SK-N-SH (cell line): ENCODE measurements around the gene MYH6. TPM values are rescaled to one million over a fixed set of nuclear protein-coding genes. Genes with fewer than 3 reads are reported as not detected.

ENCODE experiments used
- CTCF ChIA-PET: fragments of 300-600, 350-600 bp; formaldehyde crosslinking; extraction: SDS; loops from one replicate; lab custom pipeline; 2021; lab: Yijun Ruan, JAX
- POLR2A ChIA-PET: fragments of 350-600 bp; sonication (Branson Sonifier 250); formaldehyde crosslinking; extraction: SDS; loops from one replicate; lab custom pipeline; 2020; ENCODE audit warnings: antibody characterized with exemption, inconsistent platforms; lab: Yijun Ruan, JAX
- DNase-seq: peaks from one replicate; pipeline ENCODE4 v3.0.0; 2012
- H2AFZ ChIP-seq: fragments of 200-600 bp; sonication (generic); 2 replicates; pipeline ENCODE4 v1.8.1; 2016; ENCODE audit warnings: antibody characterized with exemption, mild to moderate bottlenecking, low read depth
- H3F3A ChIP-seq: fragments of 200-600 bp; sonication (generic); replicated peaks from 2 replicates; pipeline ENCODE3; 2016; ENCODE audit warnings: antibody characterized with exemption, mild to moderate bottlenecking; ENCODE audit not compliant: insufficient read depth
- H3K27ac ChIP-seq, 2 experiments: fragments of 200-500 bp in 1 of 2; fragments of 200-600 bp in 1 of 2; sonication (Bioruptor generic) in 1 of 2; sonication (generic), shearing (Covaris generic) in 1 of 2; 2 replicates each; pipeline versions ENCODE4 v1.5.1 to v1.6.1; 2014 to 2016; ENCODE audit warnings: low read depth in 2 of 2, inconsistent platforms in 1 of 2, low read length in 1 of 2, mild to moderate bottlenecking in 1 of 2, mixed read lengths in 1 of 2
- H3K27me3 ChIP-seq: fragments of 200-600 bp; sonication (generic), shearing (Covaris generic); 2 replicates; pipeline ENCODE4 v1.6.1; 2016; ENCODE audit warnings: mixed run types; ENCODE audit not compliant: insufficient read depth
- H3K36me3 ChIP-seq, 2 experiments: fragments of 200-500 bp in 1 of 2; fragments of 200-600 bp in 1 of 2; sonication (Bioruptor generic) in 1 of 2; sonication (generic) in 1 of 2; replicated peaks in 1 of 2; 2 replicates each; pipeline versions ENCODE3 to v1.5.1; 2014 to 2016; ENCODE audit warnings: low read length in 1 of 2, mild to moderate bottlenecking in 1 of 2; ENCODE audit not compliant: insufficient read depth in 2 of 2, control insufficient read depth in 1 of 2
- H3K4me1 ChIP-seq, 2 experiments: fragments of 200-500 bp in 1 of 2; fragments of 200-600 bp in 1 of 2; sonication (Bioruptor generic) in 1 of 2; sonication (generic), shearing (Covaris generic) in 1 of 2; 2 replicates each; pipeline versions ENCODE4 v1.5.1 to v1.6.1; 2014 to 2016; ENCODE audit warnings: low read depth in 1 of 2, low read length in 1 of 2, mixed run types in 1 of 2; ENCODE audit not compliant: insufficient read depth in 2 of 2, control insufficient read depth in 1 of 2
- H3K4me2 ChIP-seq: fragments of 200-600 bp; sonication (generic), shearing (Covaris generic); 2 replicates; pipeline ENCODE4 v1.6.1; 2017; ENCODE audit warnings: mixed run types
- H3K4me3 ChIP-seq, 2 experiments: fragments of 200-500 bp in 1 of 2; fragments of 200-600 bp in 1 of 2; sonication (Bioruptor generic) in 1 of 2; sonication (generic), shearing (Covaris generic) in 1 of 2; 2 replicates each; pipeline versions ENCODE4 v1.5.1 to v1.8.1; 2014 to 2016; ENCODE audit warnings: low read depth in 2 of 2, inconsistent platforms in 1 of 2, low read length in 1 of 2, mild to moderate bottlenecking in 1 of 2, mixed read lengths in 1 of 2, moderate library complexity in 1 of 2
- H3K79me2 ChIP-seq: fragments of 200-600 bp; sonication (generic); 2 replicates; pipeline ENCODE4 v1.8.1; 2017; ENCODE audit warnings: mild to moderate bottlenecking; ENCODE audit not compliant: insufficient read depth
- H3K9ac ChIP-seq: fragments of 200-600 bp; sonication (generic); 2 replicates; pipeline ENCODE4 v1.6.1; 2017; ENCODE audit warnings: mixed run types
- H3K9me2 ChIP-seq: fragments of 200-600 bp; sonication (generic); 2 replicates; pipeline ENCODE4 v1.6.1; 2017; ENCODE audit warnings: mixed run types
- H3K9me3 ChIP-seq: fragments of 200-600 bp; sonication (generic); 2 replicates; pipeline ENCODE4 v1.6.1; 2017; ENCODE audit warnings: mixed run types, mild to moderate bottlenecking, moderate library complexity
- H4K20me1 ChIP-seq: fragments of 200-600 bp; sonication (generic); 2 replicates; pipeline ENCODE4 v1.6.1; 2017; ENCODE audit warnings: mild to moderate bottlenecking, mixed run types; ENCODE audit not compliant: insufficient read depth
- CHD2 ChIP-seq: fragments of 150-350 bp; IDR thresholded peaks from 2 replicates; pipeline ENCODE4 v1.6.1; 2018; ENCODE audit warnings: low read length; ENCODE audit not compliant: partially characterized antibody
- ELF1 ChIP-seq: IDR thresholded peaks from 2 replicates; pipeline ENCODE4 v1.4.0; 2012
- FOSL2 ChIP-seq: IDR thresholded peaks from 2 replicates; pipeline ENCODE4 v1.4.0; 2012; ENCODE audit warnings: low read depth, mild to moderate bottlenecking, moderate library complexity, borderline replicate concordance
- FOXM1 ChIP-seq: IDR thresholded peaks from 2 replicates; pipeline ENCODE4 v1.4.0; 2012; ENCODE audit warnings: low read depth, mild to moderate bottlenecking
- MEF2A ChIP-seq: IDR thresholded peaks from 2 replicates; pipeline ENCODE4 v1.4.0; 2012; ENCODE audit warnings: low read depth, borderline replicate concordance
- NFIC ChIP-seq: IDR thresholded peaks from 2 replicates; pipeline ENCODE4 v1.4.0; 2012; ENCODE audit warnings: borderline replicate concordance
- RAD21 ChIP-seq: IDR thresholded peaks from 2 replicates; pipeline ENCODE4 v1.6.1; 2012; ENCODE audit warnings: mild to moderate bottlenecking, low read length
- RFX5 ChIP-seq: IDR thresholded peaks from 2 replicates; pipeline ENCODE4 v1.6.1; 2012; ENCODE audit warnings: mild to moderate bottlenecking, improper control_type of control experiment, low read length
- TAF1 ChIP-seq: IDR thresholded peaks from 2 replicates; pipeline ENCODE4 v1.6.1; 2012; ENCODE audit warnings: low read depth, mild to moderate bottlenecking, low read length, moderate library complexity, borderline replicate concordance
- TEAD4 ChIP-seq: IDR thresholded peaks from 2 replicates; pipeline ENCODE4 v1.4.0; 2012; ENCODE audit warnings: mild to moderate bottlenecking, borderline replicate concordance; ENCODE audit not compliant: insufficient read depth
- WGBS: methylation state at CpG from one replicate; pipeline ENCODE4 v1.1.6; 2017; ENCODE audit warnings: low lambda C conversion rate; 5-methylcytosine and 5-hydroxymethylcytosine counted together
- polyA plus RNA-seq, 3 experiments: library from polyadenylated mRNA; depleted of rRNA; stranded (reverse); fragments of >200 nt; gene quantifications; 2 replicates each; pipeline ENCODE4 v1.2.3, GENCODE V29; 2012
- TF ChIP-seq, protein P1 (sequence below): fragments of 150-350 bp; IDR thresholded peaks from 2 replicates; pipeline ENCODE4 v1.6.1; 2017; ENCODE audit warnings: antibody characterized with exemption, low read length, low read depth, borderline replicate concordance
- TF ChIP-seq, protein P2 (sequence below): IDR thresholded peaks from 2 replicates; pipeline ENCODE4 v1.6.1; 2012; ENCODE audit warnings: mild to moderate bottlenecking, low read depth, low read length, moderate library complexity
- TF ChIP-seq, protein P3 (sequence below): IDR thresholded peaks from 2 replicates; pipeline ENCODE4 v1.4.0; 2012; ENCODE audit warnings: low read depth, borderline replicate concordance

The MYH6 gene
- polyA plus RNA-seq, 1 of the 3 experiments (the other 2 are of a cell fraction) = not detected

- TF ChIP-seq TEAD4 = no peak
- TF ChIP-seq, protein P1, sequence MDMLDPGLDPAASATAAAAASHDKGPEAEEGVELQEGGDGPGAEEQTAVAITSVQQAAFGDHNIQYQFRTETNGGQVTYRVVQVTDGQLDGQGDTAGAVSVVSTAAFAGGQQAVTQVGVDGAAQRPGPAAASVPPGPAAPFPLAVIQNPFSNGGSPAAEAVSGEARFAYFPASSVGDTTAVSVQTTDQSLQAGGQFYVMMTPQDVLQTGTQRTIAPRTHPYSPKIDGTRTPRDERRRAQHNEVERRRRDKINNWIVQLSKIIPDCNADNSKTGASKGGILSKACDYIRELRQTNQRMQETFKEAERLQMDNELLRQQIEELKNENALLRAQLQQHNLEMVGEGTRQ = no peak
- no peak for TF ChIP-seq TAF1
- no peak for TF ChIP-seq FOXM1
- TF ChIP-seq, protein P2, sequence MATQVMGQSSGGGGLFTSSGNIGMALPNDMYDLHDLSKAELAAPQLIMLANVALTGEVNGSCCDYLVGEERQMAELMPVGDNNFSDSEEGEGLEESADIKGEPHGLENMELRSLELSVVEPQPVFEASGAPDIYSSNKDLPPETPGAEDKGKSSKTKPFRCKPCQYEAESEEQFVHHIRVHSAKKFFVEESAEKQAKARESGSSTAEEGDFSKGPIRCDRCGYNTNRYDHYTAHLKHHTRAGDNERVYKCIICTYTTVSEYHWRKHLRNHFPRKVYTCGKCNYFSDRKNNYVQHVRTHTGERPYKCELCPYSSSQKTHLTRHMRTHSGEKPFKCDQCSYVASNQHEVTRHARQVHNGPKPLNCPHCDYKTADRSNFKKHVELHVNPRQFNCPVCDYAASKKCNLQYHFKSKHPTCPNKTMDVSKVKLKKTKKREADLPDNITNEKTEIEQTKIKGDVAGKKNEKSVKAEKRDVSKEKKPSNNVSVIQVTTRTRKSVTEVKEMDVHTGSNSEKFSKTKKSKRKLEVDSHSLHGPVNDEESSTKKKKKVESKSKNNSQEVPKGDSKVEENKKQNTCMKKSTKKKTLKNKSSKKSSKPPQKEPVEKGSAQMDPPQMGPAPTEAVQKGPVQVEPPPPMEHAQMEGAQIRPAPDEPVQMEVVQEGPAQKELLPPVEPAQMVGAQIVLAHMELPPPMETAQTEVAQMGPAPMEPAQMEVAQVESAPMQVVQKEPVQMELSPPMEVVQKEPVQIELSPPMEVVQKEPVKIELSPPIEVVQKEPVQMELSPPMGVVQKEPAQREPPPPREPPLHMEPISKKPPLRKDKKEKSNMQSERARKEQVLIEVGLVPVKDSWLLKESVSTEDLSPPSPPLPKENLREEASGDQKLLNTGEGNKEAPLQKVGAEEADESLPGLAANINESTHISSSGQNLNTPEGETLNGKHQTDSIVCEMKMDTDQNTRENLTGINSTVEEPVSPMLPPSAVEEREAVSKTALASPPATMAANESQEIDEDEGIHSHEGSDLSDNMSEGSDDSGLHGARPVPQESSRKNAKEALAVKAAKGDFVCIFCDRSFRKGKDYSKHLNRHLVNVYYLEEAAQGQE = no peak
- no peak for TF ChIP-seq FOSL2
- TF ChIP-seq CHD2 = no peak
- TF ChIP-seq RFX5 = no peak
- no peak for TF ChIP-seq MEF2A
- TF ChIP-seq RAD21 = no peak
- no peak for TF ChIP-seq ELF1
- TF ChIP-seq, protein P3, sequence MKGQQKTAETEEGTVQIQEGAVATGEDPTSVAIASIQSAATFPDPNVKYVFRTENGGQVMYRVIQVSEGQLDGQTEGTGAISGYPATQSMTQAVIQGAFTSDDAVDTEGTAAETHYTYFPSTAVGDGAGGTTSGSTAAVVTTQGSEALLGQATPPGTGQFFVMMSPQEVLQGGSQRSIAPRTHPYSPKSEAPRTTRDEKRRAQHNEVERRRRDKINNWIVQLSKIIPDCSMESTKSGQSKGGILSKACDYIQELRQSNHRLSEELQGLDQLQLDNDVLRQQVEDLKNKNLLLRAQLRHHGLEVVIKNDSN = no peak
- TF ChIP-seq NFIC = no peak
- Histone ChIP-seq H3K9me3 (no peaks in the 10 kb centered on the region), H3K4me2 (no peak overlapping the region), H3K79me2 (peaks cover 6% of the 10 kb centered on the region; the same call in 1 of the 2 replicates), H4K20me1 (no peaks in the 10 kb centered on the region), H3K9ac (no peak overlapping the region), H2AFZ (no peak overlapping the region), H3K4me1 (peaks cover 0 to 8% of the 10 kb centered on the region in 2 experiments; a peak in 2 of 4 replicates), H3K27me3 (no peaks in the 10 kb centered on the region), H3K9me2 (no peaks in the 10 kb centered on the region), H3F3A (no peaks in the 10 kb centered on the region), H3K27ac (no peak overlapping the region; a peak in 1 of 4 replicates), H3K36me3 (peaks cover 0 to 2% of the 10 kb centered on the region in 2 experiments), H3K4me3 (no peak overlapping the region)
- DNase-seq = peak; percentile 63
- ChIA-PET POLR2A (interaction anchor here (1.1 to 1.2 kb wide), 4 partner anchors 8 to 58 kb away, joined by 4 read pairs; partner anchors contain the start of genes PABPN1 and SLC22A17), CTCF (interaction anchor here (1.0 to 6.4 kb wide), 6 partner anchors 15 to 37 kb away, joined by 3 to 42 read pairs (median 6); no protein-coding TSS in a partner anchor)
- WGBS = 53% methylated on average over 2 of the region's 11 CpGs
Measured at GRCh38 chr14:23360496-23360895, 47.6 kb downstream of the MYH6 start.
